ENCODE data around the gene GLYATL1B.
"Not testable (repeated sequence)": the region's sequence is repeated elsewhere in the genome, so short reads cannot be mapped to it uniquely, and the experiment has no call there.

GRCh38 chr11:59093576-59093975 is 7.5 kb downstream of the GLYATL1B start:
- not testable (repeated sequence) for TF ChIP-seq CTCF, POLR2A (IDR thresholded peaks at IDR 0.05)
